Retinal pigment epithelial cell (primary cell): ENCODE data around the gene KLHL22.

Experiments used
- DNase-seq: peaks from one replicate; pipeline ENCODE4 v3.0.0-alpha.2; 2010; ENCODE audit warnings: low read depth
- H3K4me3 ChIP-seq: 2 replicates; pipeline ENCODE4 v1.5.1; 2011; ENCODE audit warnings: mild to moderate bottlenecking, low read length, control low read depth, moderate library complexity
- CTCF ChIP-seq: conservative IDR thresholded peaks from 2 replicates; pipeline ENCODE4 v1.5.1; 2011; ENCODE audit warnings: low read depth, low read length, control low read depth, inconsistent platforms

Gene KLHL22

GRCh38 chr22:20530368-20531153 is 35.0 kb upstream of the KLHL22 start:
- no peak overlapping the region for H3K4me3 ChIP-seq
- no peak for TF ChIP-seq CTCF
- no peak for DNase-seq

GRCh38 chr22:20528405-20528978 is 32.9 kb upstream of the KLHL22 start:
- no peak for TF ChIP-seq CTCF
- no peak for DNase-seq
- H3K4me3 ChIP-seq, result no peak overlapping the region

- no peak for TF ChIP-seq CTCF
- H3K4me3 ChIP-seq, result no peak overlapping the region
- DNase-seq, result no peak
Observed at GRCh38 chr22:20526628-20527355, 31.2 kb upstream of the KLHL22 start.

- no peak for TF ChIP-seq CTCF
- H3K4me3 ChIP-seq, result no peak overlapping the region
- no peak for DNase-seq
Observed at GRCh38 chr22:20526305-20526627, 30.7 kb upstream of the KLHL22 start.

- no peak for TF ChIP-seq CTCF
- no peak overlapping the region for H3K4me3 ChIP-seq
- DNase-seq, result no peak
Observed at GRCh38 chr22:20525048-20525447, 29.5 kb upstream of the KLHL22 start.

GRCh38 chr22:20524004-20524481 is 28.4 kb upstream of the KLHL22 start:
- DNase-seq, result no peak
- no peak for TF ChIP-seq CTCF

More at GRCh38 chr22:20524004-20524481, 28.4 kb upstream of the KLHL22 start:
- H3K4me3 ChIP-seq, result no peak overlapping the region
